ENCODE measurements around the gene KRTAP10-3. TPM values are rescaled to one million over a fixed set of nuclear protein-coding genes. Genes with fewer than 3 reads are reported as not detected.

The KRTAP10-3 gene
- total and polyA plus RNA-seq, 11 donors = not detected

- peak in 3 of 5 donors; percentile 12 to 48 (median 25) for DNase-seq
- intact Hi-C loops (cut with DNase I) = no loop called here
- Histone ChIP-seq H3K27me3 (peaks cover 0 to 10% (median 0%) of the 10 kb centered on the region in 9 donors), H3K4me3 (no peak overlapping the region), H3K36me3 (no peaks in the 10 kb centered on the region), H3K27ac (no peak overlapping the region), H3K9me3 (no peaks in the 10 kb centered on the region), H3K4me1 (no peaks in the 10 kb centered on the region)
- peak in 1 of 4 donors; percentile 19 for ATAC-seq
- TF ChIP-seq POLR2A (IDR thresholded peaks at IDR 0.05) = no peak
- no peak for TF ChIP-seq CTCF (IDR thresholded peaks at IDR 0.05)
- 83 to 92% (median 86%) methylated on average over 15 to 22 of the region's 22 CpGs for WGBS, 4 donors
Measured at GRCh38 chr21:44521301-44521927, 37.2 kb downstream of the KRTAP10-3 start.

GRCh38 chr21:44520326-44521300 lies 38.0 kb downstream of the KRTAP10-3 start:
- no peak for TF ChIP-seq POLR2A (IDR thresholded peaks at IDR 0.05)
- no peak for TF ChIP-seq CTCF (IDR thresholded peaks at IDR 0.05)
- Histone ChIP-seq H3K4me3 (no peak overlapping the region), H3K36me3 (no peaks in the 10 kb centered on the region), H3K4me1 (no peaks in the 10 kb centered on the region), H3K27ac (no peak overlapping the region), H3K27me3 (peaks cover 0 to 10% (median 0%) of the 10 kb centered on the region in 9 donors), H3K9me3 (no peaks in the 10 kb centered on the region)
- no peak for ATAC-seq
- intact Hi-C loops (cut with DNase I) = no loop called here
- 81 to 88% (median 87%) methylated on average over 21 to 31 of the region's 31 CpGs for WGBS, 4 donors
- peak in 2 of 5 donors; percentile 10 to 46 for DNase-seq

- ATAC-seq = no peak
Measured at GRCh38 chr21:44519346-44520325, 39.0 kb downstream of the KRTAP10-3 start.

More at GRCh38 chr21:44519346-44520325, 39.0 kb downstream of the KRTAP10-3 start:
- no peak for TF ChIP-seq POLR2A (IDR thresholded peaks at IDR 0.05)
- TF ChIP-seq CTCF (IDR thresholded peaks at IDR 0.05) = no peak
- intact Hi-C loops (cut with DNase I) = loop anchor here in 4 of 10 donors (10.0 kb wide), 3 partner anchors 215 to 275 kb away; no protein-coding TSS in a partner anchor
- Histone ChIP-seq H3K4me1 (no peaks in the 10 kb centered on the region), H3K36me3 (no peaks in the 10 kb centered on the region), H3K27ac (no peak overlapping the region), H3K9me3 (no peaks in the 10 kb centered on the region), H3K27me3 (peaks cover 0 to 10% (median 0%) of the 10 kb centered on the region in 9 donors), H3K4me3 (no peak overlapping the region)
- DNase-seq = peak in 1 of 5 donors; percentile 28
- 84 to 94% (median 89%) methylated on average over 23 to 28 of the region's 28 CpGs for WGBS, 4 donors

All from heart left ventricle (tissue), 16 donors.